WTC11 (cell line): ENCODE results near the gene RIPOR3. TPM values are rescaled to one million over a fixed set of nuclear protein-coding genes. Genes with fewer than 3 reads are reported as not detected.

Source experiments
- ATAC-seq: fragments of 200-7000 bp; cut with Tn5 transposase; 2 replicates; pipeline ENCODE4 v1.10.0; 2021; ENCODE audit warnings: mild to moderate bottlenecking, moderate library complexity
- CTCF ChIA-PET: fragments of 300-600 bp; sonication (Branson Sonifier 250); formaldehyde crosslinking; loops from one replicate; lab custom pipeline; 2021; ENCODE audit warnings: antibody characterized with exemption; lab: Charles Lee
- POLR2A ChIA-PET: fragments of 350-600 bp; sonication (Branson Sonifier 250); formaldehyde crosslinking; loops from one replicate; lab custom pipeline; 2021; ENCODE audit warnings: antibody characterized with exemption; lab: Charles Lee
- DNase-seq: peaks from one replicate; pipeline ENCODE4 v3.0.0; 2021; ENCODE audit warnings: low spot score
- H3K27ac Mint-ChIP-seq: 2 replicates; pipeline ENCODE4 v1.8.0; 2021; ENCODE audit warnings: mixed read lengths
- H3K27me3 Mint-ChIP-seq: 2 replicates; pipeline ENCODE4 v1.8.0; 2021; ENCODE audit warnings: low read depth, mild to moderate bottlenecking, moderate library complexity, mixed read lengths
- H3K36me3 Mint-ChIP-seq: 2 replicates; pipeline ENCODE4 v1.8.0; 2021; ENCODE audit warnings: mixed read lengths
- H3K4me1 Mint-ChIP-seq: 2 replicates; pipeline ENCODE4 v1.8.0; 2022; ENCODE audit warnings: mixed read lengths
- H3K4me3 Mint-ChIP-seq: 2 replicates; pipeline ENCODE4 v1.8.0; 2021; ENCODE audit warnings: mild to moderate bottlenecking, moderate library complexity, mixed read lengths
- H3K9me3 Mint-ChIP-seq: 2 replicates; pipeline ENCODE4 v1.8.0; 2021; ENCODE audit warnings: mixed read lengths
- ATF2 ChIP-seq: sonication (generic); formaldehyde crosslinking; IDR thresholded peaks from 2 replicates; pipeline ENCODE4 v1.8.1; 2022; ENCODE audit warnings: low read depth, missing genetic modification reagents, borderline replicate concordance
- FOXJ3 ChIP-seq: sonication (generic); formaldehyde crosslinking; IDR thresholded peaks from 2 replicates; pipeline ENCODE4 v1.9.0; 2021; ENCODE audit warnings: missing genetic modification reagents, mild to moderate bottlenecking, borderline replicate concordance
- FOXP1 ChIP-seq: sonication (generic); formaldehyde crosslinking; IDR thresholded peaks from 2 replicates; pipeline ENCODE4 v1.8.0; 2022; ENCODE audit warnings: missing genetic modification reagents, mild to moderate bottlenecking, moderate library complexity, borderline replicate concordance
- TP53 ChIP-seq: sonication (generic); formaldehyde crosslinking; IDR thresholded peaks from 2 replicates; pipeline ENCODE4 v1.8.1; 2023; ENCODE audit warnings: mild to moderate bottlenecking, missing genetic modification reagents
- ZNF512 ChIP-seq: sonication (generic); formaldehyde crosslinking; IDR thresholded peaks from 2 replicates; pipeline ENCODE4 v1.8.1; 2022; ENCODE audit warnings: missing genetic modification reagents, borderline replicate concordance
- ZNF671 ChIP-seq: fragments of 250-450 bp; sonication (Bioruptor Pico); IDR thresholded peaks from 2 replicates; pipeline ENCODE4 v1.8.0; 2021; ENCODE audit warnings: mild to moderate bottlenecking
- total RNA-seq: library from RNA; stranded (reverse); gene quantifications from 3 replicates; pipeline ENCODE4 v1.2.3, GENCODE V29; 2021
- TF ChIP-seq, protein P1 (sequence below): fragments of 250-450 bp; sonication (Bioruptor Pico); IDR thresholded peaks from 2 replicates; pipeline ENCODE4 v1.9.0; 2021; ENCODE audit warnings: mild to moderate bottlenecking, borderline replicate concordance
- TF ChIP-seq, protein P2 (sequence below): sonication (generic); formaldehyde crosslinking; IDR thresholded peaks from 2 replicates; pipeline ENCODE4 v1.8.0; 2022; ENCODE audit warnings: mild to moderate bottlenecking, missing genetic modification reagents
- TF ChIP-seq, protein P3 (sequence below): fragments of 250-450 bp; sonication (Bioruptor Pico); conservative IDR thresholded peaks from 2 replicates; pipeline ENCODE4 v1.9.0; 2021; ENCODE audit warnings: mild to moderate bottlenecking
- TF ChIP-seq, protein P4 (sequence below): fragments of 250-450 bp; sonication (Bioruptor Pico); IDR thresholded peaks from 2 replicates; pipeline ENCODE4 v2.1.2; 2022; ENCODE audit warnings: mild to moderate bottlenecking, moderate library complexity

Gene RIPOR3
- total RNA-seq, 1 experiment from 2014 or later: 6.5 TPM

DNA sequence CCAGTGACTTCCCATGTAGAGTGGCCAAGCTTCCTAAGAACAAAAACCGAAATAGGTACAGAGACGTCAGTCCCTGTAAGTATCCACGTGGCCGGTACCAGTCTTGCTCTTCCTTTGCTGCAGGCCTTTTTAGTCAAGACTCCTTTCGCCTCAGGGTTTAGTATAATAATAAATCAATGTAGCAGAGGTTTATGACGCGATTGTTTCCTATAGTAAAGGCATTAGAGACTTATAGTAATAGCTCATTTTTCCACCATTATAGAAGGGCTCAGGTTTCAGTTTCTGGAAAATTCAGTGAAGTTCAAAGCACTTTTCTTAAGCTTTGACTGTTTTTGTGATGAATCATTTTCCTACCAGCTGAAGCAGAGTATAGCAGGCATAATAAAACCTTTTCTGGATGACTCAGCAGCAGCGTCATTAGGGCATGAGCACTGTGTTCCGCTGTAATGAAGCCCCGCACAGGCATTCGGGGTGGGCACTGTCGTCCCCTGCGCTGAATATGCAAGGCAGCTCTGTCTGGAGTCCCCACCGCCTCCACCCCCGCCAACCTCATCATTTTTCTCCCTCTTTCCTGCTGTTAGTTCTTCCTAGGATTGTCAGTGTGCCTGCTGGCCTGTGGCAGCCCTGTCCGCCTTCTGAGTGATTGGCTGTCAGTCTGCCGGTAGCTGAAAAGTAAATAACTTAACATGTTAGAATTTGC lies 129.8 kb downstream of the RIPOR3 start (continued):
- TF ChIP-seq ATF2 (CRISPR knock-in tag) (no peak), ZNF671 (CRISPR knock-in tag) (no peak), ZNF512 (CRISPR knock-in tag) (no peak)
- TF ChIP-seq, protein P1, sequence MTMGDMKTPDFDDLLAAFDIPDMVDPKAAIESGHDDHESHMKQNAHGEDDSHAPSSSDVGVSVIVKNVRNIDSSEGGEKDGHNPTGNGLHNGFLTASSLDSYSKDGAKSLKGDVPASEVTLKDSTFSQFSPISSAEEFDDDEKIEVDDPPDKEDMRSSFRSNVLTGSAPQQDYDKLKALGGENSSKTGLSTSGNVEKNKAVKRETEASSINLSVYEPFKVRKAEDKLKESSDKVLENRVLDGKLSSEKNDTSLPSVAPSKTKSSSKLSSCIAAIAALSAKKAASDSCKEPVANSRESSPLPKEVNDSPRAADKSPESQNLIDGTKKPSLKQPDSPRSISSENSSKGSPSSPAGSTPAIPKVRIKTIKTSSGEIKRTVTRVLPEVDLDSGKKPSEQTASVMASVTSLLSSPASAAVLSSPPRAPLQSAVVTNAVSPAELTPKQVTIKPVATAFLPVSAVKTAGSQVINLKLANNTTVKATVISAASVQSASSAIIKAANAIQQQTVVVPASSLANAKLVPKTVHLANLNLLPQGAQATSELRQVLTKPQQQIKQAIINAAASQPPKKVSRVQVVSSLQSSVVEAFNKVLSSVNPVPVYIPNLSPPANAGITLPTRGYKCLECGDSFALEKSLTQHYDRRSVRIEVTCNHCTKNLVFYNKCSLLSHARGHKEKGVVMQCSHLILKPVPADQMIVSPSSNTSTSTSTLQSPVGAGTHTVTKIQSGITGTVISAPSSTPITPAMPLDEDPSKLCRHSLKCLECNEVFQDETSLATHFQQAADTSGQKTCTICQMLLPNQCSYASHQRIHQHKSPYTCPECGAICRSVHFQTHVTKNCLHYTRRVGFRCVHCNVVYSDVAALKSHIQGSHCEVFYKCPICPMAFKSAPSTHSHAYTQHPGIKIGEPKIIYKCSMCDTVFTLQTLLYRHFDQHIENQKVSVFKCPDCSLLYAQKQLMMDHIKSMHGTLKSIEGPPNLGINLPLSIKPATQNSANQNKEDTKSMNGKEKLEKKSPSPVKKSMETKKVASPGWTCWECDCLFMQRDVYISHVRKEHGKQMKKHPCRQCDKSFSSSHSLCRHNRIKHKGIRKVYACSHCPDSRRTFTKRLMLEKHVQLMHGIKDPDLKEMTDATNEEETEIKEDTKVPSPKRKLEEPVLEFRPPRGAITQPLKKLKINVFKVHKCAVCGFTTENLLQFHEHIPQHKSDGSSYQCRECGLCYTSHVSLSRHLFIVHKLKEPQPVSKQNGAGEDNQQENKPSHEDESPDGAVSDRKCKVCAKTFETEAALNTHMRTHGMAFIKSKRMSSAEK (CRISPR knock-in tag): no peak
- TF ChIP-seq, all 79 proteins: peak for 0

- ATAC-seq (no peak), DNase-seq (no peak)
- H3K9me3 Mint-ChIP-seq: no peaks in the 10 kb centered on the region
- CTCF ChIA-PET: interaction anchor here (1.2 to 2.5 kb wide), 3 partner anchors 9 to 65 kb away, joined by 4 to 8 read pairs (median 8); no protein-coding TSS in a partner anchor
- POLR2A ChIA-PET: no interaction called here
- peaks cover 4% of the 10 kb centered on the region; the same call in 1 of the 2 replicates for H3K36me3 Mint-ChIP-seq
- H3K4me3 Mint-ChIP-seq: no peak overlapping the region
- H3K27me3 Mint-ChIP-seq: no peaks in the 10 kb centered on the region
- H3K4me1 Mint-ChIP-seq: no peaks in the 10 kb centered on the region
- no peak overlapping the region for H3K27ac Mint-ChIP-seq
- no peak for TF ChIP-seq TP53
- no peak for TF ChIP-seq FOXP1 (CRISPR knock-in tag)
- TF ChIP-seq, protein P2, sequence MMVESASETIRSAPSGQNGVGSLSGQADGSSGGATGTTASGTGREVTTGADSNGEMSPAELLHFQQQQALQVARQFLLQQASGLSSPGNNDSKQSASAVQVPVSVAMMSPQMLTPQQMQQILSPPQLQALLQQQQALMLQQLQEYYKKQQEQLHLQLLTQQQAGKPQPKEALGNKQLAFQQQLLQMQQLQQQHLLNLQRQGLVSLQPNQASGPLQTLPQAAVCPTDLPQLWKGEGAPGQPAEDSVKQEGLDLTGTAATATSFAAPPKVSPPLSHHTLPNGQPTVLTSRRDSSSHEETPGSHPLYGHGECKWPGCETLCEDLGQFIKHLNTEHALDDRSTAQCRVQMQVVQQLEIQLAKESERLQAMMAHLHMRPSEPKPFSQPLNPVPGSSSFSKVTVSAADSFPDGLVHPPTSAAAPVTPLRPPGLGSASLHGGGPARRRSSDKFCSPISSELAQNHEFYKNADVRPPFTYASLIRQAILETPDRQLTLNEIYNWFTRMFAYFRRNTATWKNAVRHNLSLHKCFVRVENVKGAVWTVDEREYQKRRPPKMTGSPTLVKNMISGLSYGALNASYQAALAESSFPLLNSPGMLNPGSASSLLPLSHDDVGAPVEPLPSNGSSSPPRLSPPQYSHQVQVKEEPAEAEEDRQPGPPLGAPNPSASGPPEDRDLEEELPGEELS (CRISPR knock-in tag): no peak
- TF ChIP-seq, protein P3, sequence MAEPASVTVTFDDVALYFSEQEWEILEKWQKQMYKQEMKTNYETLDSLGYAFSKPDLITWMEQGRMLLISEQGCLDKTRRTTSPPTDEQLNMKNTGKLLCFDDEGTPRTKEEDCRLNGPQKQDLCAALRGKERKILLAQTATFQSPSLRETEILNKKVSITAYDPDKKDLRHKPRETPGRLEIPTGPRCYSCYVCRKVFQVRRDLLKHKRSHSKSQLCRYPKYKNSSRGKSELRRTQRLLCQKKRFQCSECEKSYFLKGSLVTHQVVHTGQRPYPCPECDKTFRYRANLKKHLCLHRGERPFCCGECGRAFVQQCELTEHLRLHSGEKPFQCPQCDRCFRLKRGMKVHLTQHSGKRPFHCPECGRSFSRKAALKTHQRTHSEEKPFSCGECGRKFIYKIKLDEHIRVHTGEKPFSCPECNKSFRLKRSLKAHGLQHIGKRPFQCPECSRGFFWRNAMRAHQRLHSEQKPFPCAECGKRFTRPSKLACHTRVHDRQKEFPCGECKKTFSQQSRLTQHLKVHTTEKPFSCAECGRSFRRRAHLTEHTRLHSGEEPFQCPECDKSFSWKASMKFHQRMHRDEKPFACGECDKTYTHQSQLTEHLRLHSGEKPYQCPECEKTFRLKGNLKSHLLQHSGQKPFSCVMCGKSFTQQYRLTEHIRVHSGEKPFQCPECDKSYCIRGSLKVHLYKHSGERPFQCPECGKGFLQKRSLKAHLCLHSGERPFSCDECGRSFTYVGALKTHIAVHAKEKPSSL (CRISPR knock-in tag): no peak
- TF ChIP-seq, protein P4, sequence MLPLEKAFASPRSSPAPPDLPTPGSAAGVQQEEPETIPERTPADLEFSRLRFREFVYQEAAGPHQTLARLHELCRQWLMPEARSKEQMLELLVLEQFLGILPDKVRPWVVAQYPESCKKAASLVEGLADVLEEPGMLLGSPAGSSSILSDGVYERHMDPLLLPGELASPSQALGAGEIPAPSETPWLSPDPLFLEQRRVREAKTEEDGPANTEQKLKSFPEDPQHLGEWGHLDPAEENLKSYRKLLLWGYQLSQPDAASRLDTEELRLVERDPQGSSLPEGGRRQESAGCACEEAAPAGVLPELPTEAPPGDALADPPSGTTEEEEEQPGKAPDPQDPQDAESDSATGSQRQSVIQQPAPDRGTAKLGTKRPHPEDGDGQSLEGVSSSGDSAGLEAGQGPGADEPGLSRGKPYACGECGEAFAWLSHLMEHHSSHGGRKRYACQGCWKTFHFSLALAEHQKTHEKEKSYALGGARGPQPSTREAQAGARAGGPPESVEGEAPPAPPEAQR: no peak
- TF ChIP-seq FOXJ3 (CRISPR knock-in tag): no peak
Measured at GRCh38 chr20:50560867-50561266, 130.5 kb downstream of the RIPOR3 start.
